Liver (tissue), 3 donors: ENCODE data around the gene ALDH1A1.

Experiments
- FOXA1 ChIP-seq: IDR thresholded peaks from 2 replicates; pipeline ENCODE4 v1.6.1; 2016; ENCODE audit warnings: antibody characterized with exemption
- JUND ChIP-seq, 2 donors: IDR thresholded peaks; 2 replicates each; pipeline ENCODE4 v1.6.1; 2016; ENCODE audit warnings: antibody characterized with exemption in 2 of 2
- RAD21 ChIP-seq, 2 donors: IDR thresholded peaks; 2 replicates each; pipeline ENCODE4 v1.6.1; 2016; ENCODE audit warnings: antibody characterized with exemption in 2 of 2, mild to moderate bottlenecking in 2 of 2
- TAF1 ChIP-seq: conservative IDR thresholded peaks from 2 replicates; pipeline ENCODE4 v1.6.1; 2016; ENCODE audit warnings: antibody characterized with exemption, mild to moderate bottlenecking
- TF ChIP-seq, protein P1 (sequence below): fragments of 150-350 bp; IDR thresholded peaks from 2 replicates; pipeline ENCODE4 v1.5.1; 2017; ENCODE audit warnings: improper control_type of control experiment, low read depth, low read length; ENCODE audit not compliant: missing input control
- TF ChIP-seq, protein P2 (sequence below): IDR thresholded peaks from 2 replicates; pipeline ENCODE4 v1.6.1; 2016; ENCODE audit warnings: antibody characterized with exemption
- donor health status: healthy.
- donor health status: healthy.

DNA sequence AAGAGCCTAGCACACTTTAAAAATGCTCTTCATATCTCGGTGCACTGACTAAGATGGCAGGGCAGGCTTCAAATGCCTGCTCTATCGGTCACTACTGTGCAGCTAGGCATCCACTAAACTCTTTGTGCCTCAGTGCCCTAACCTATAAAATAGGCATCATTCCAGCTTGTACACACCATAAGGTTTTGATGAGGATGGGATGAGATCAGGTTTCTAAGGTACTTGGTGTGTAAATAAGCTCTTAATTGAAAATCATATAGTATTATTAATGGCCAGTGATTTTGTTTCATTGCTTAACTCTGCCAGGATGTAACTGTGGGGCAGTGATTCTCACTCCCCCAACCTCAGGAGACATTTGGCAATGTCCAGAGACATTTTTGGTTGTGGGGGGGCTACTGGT lies 78.5 kb downstream of the ALDH1A1 start:
- TF ChIP-seq TAF1 (no peak), RAD21 (IDR thresholded peaks at IDR 0.05) (no peak), FOXA1 (no peak), JUND (IDR thresholded peaks at IDR 0.05) (no peak)
- TF ChIP-seq, protein P1, sequence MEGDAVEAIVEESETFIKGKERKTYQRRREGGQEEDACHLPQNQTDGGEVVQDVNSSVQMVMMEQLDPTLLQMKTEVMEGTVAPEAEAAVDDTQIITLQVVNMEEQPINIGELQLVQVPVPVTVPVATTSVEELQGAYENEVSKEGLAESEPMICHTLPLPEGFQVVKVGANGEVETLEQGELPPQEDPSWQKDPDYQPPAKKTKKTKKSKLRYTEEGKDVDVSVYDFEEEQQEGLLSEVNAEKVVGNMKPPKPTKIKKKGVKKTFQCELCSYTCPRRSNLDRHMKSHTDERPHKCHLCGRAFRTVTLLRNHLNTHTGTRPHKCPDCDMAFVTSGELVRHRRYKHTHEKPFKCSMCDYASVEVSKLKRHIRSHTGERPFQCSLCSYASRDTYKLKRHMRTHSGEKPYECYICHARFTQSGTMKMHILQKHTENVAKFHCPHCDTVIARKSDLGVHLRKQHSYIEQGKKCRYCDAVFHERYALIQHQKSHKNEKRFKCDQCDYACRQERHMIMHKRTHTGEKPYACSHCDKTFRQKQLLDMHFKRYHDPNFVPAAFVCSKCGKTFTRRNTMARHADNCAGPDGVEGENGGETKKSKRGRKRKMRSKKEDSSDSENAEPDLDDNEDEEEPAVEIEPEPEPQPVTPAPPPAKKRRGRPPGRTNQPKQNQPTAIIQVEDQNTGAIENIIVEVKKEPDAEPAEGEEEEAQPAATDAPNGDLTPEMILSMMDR, result no peak
- TF ChIP-seq, protein P2, sequence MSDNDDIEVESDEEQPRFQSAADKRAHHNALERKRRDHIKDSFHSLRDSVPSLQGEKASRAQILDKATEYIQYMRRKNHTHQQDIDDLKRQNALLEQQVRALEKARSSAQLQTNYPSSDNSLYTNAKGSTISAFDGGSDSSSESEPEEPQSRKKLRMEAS, result no peak
